GM12878 (cell line): ENCODE results near the gene ETV3L. TPM values are rescaled to one million over a fixed set of nuclear protein-coding genes. Genes with fewer than 3 reads are reported as not detected.

Experiments used
- ATAC-seq: fragments of 200-7000 bp; cut with Tn5 transposase; 3 replicates; pipeline ENCODE4 v1.9.1; 2020; ENCODE audit warnings: mild to moderate bottlenecking, moderate library complexity
- BruUV-seq: library from RNA; stranded (reverse); fragments of 400-500 nt; replicated peaks from 2 replicates; lab custom pipeline; 2021; lab: Mats Ljungman, UMichigan
- CTCF ChIA-PET: fragments of 300-600 bp; sonication (Branson Sonifier 250); formaldehyde crosslinking; extraction: SDS; loops from one replicate; lab custom pipeline; 2021; ENCODE audit warnings: inconsistent platforms; lab: Yijun Ruan, JAX
- POLR2A ChIA-PET: fragments of 350-600 bp; formaldehyde crosslinking; extraction: SDS; loops from one replicate; lab custom pipeline; 2021; ENCODE audit warnings: inconsistent platforms; lab: Charles Lee
- RAD21 ChIA-PET: fragments of 300-600 bp; sonication (Branson Sonifier 250); formaldehyde crosslinking; loops from one replicate; lab custom pipeline; 2023; ENCODE audit warnings: antibody characterized with exemption; ENCODE audit not compliant: unreplicated experiment; lab: Charles Lee
- SMC1A ChIA-PET: fragments of 300-600 bp; sonication (Branson Sonifier 250); formaldehyde crosslinking; loops from one replicate; lab custom pipeline; 2023; ENCODE audit not compliant: unreplicated experiment, uncharacterized antibody; lab: Charles Lee
- DNase-seq: peaks from one replicate; pipeline ENCODE4 v3.0.0-alpha.2; 2011; ENCODE audit warnings: low read depth, low spot score
- FAIRE-seq: peaks from 3 replicates; lab custom pipeline; 2011; peaks lifted over from hg19 to GRCh38; lab: Jason Lieb, UNC
- H2AFZ ChIP-seq: 2 replicates; pipeline ENCODE4 v1.6.0; 2011; ENCODE audit warnings: low read depth, low read length, control low read depth; ENCODE audit not compliant: control insufficient read depth
- H3K27ac ChIP-seq: 2 replicates; pipeline ENCODE4 v1.5.1; 2011; ENCODE audit warnings: control low read depth; ENCODE audit not compliant: control insufficient read depth, insufficient read depth
- H3K27me3 ChIP-seq, 2 experiments: replicated peaks in 1 of 2; 2 replicates each; pipeline versions ENCODE4 v1.6.0 to v1.6.1; 2011; ENCODE audit warnings: low read length in 1 of 2; ENCODE audit not compliant: control insufficient read depth in 2 of 2, insufficient read depth in 2 of 2
- H3K36me3 ChIP-seq, 2 experiments: 2 replicates each; pipeline ENCODE4 v1.5.1; 2011; ENCODE audit warnings: low read length in 1 of 2; ENCODE audit not compliant: control insufficient read depth in 2 of 2, insufficient read depth in 2 of 2
- H3K4me1 ChIP-seq: 2 replicates; pipeline ENCODE4 v1.6.1; 2011; ENCODE audit warnings: mild to moderate bottlenecking, low read length, moderate library complexity, mixed read lengths; ENCODE audit not compliant: control insufficient read depth, insufficient read depth
- H3K4me2 ChIP-seq: 2 replicates; pipeline ENCODE4 v1.6.0; 2011; ENCODE audit warnings: control low read depth; ENCODE audit not compliant: control insufficient read depth, insufficient read depth
- H3K4me3 ChIP-seq: fragments of 200-600 bp; sonication (generic); 2 replicates; pipeline ENCODE4 v1.5.1; 2016
- H3K79me2 ChIP-seq: 2 replicates; pipeline ENCODE4 v1.6.0; 2011; ENCODE audit warnings: low read length; ENCODE audit not compliant: control insufficient read depth, insufficient read depth
- H3K9ac ChIP-seq: 2 replicates; pipeline ENCODE4 v1.8.0; 2011; ENCODE audit warnings: low read length, control low read depth, mixed read lengths; ENCODE audit not compliant: control insufficient read depth, insufficient read depth
- H3K9me3 ChIP-seq: replicated peaks from 3 replicates; pipeline ENCODE4 v1.5.1; 2011; ENCODE audit warnings: mild to moderate bottlenecking, low read length; ENCODE audit not compliant: control insufficient read depth, insufficient read depth
- H4K20me1 ChIP-seq: 2 replicates; pipeline ENCODE4 v1.6.0; 2011; ENCODE audit not compliant: control insufficient read depth, insufficient read depth
- ETV6 ChIP-seq, 2 experiments: fragments of 450-650 bp in 1 of 2; IDR thresholded peaks in 1 of 2; conservative IDR thresholded peaks in 1 of 2; 2 replicates each; pipeline ENCODE4 v1.6.1; 2014; ENCODE audit warnings: antibody characterized with exemption in 1 of 2, borderline replicate concordance in 1 of 2, low read depth in 1 of 2, mild to moderate bottlenecking in 1 of 2, moderate library complexity in 1 of 2
- IRF4 ChIP-seq: IDR thresholded peaks from 2 replicates; pipeline ENCODE4 v1.6.1; 2011; ENCODE audit warnings: low read depth, low read length
- JUND ChIP-seq: IDR thresholded peaks from 2 replicates; pipeline ENCODE4 v1.6.1; 2012; ENCODE audit warnings: low read depth, mild to moderate bottlenecking, low read length, improper control_type of control experiment, moderate library complexity
- KDM1A ChIP-seq: fragments of 200-600 bp; sonication (generic); IDR thresholded peaks from 2 replicates; pipeline ENCODE4 v1.6.1; 2016; ENCODE audit warnings: borderline replicate concordance
- NBN ChIP-seq: fragments of 450-650 bp; IDR thresholded peaks from 2 replicates; pipeline ENCODE4 v1.6.1; 2016
- NFIC ChIP-seq: IDR thresholded peaks from 2 replicates; pipeline ENCODE4 v1.6.1; 2012; ENCODE audit warnings: low read depth, mild to moderate bottlenecking, inconsistent platforms, low read length, moderate library complexity
- NFYA ChIP-seq: IDR thresholded peaks from 2 replicates; pipeline ENCODE4 v1.6.1; 2011; ENCODE audit warnings: low read depth, mild to moderate bottlenecking, low read length, improper control_type of control experiment, borderline replicate concordance
- NR2C2 ChIP-seq: IDR thresholded peaks from 2 replicates; pipeline ENCODE4 v1.6.1; 2011; ENCODE audit warnings: borderline replicate concordance, low read depth; ENCODE audit not compliant: control insufficient read depth, insufficient read length
- PAX5 ChIP-seq: IDR thresholded peaks from 2 replicates; pipeline ENCODE4 v1.6.1; 2011; ENCODE audit warnings: low read depth, low read length, borderline replicate concordance
- POU2F2 ChIP-seq: IDR thresholded peaks from 3 replicates; pipeline ENCODE4 v1.6.1; 2011; ENCODE audit warnings: low read depth, mild to moderate bottlenecking, low read length, borderline replicate concordance
- SREBF1 ChIP-seq: IDR thresholded peaks from 2 replicates; pipeline ENCODE4 v1.6.1; 2012; ENCODE audit warnings: mild to moderate bottlenecking, low read length
- STAT3 ChIP-seq: IDR thresholded peaks from 2 replicates; pipeline ENCODE4 v1.6.1; 2011; ENCODE audit warnings: low read depth, low read length, improper control_type of control experiment
- SUZ12 ChIP-seq: fragments of 200-600 bp; sonication (generic); IDR thresholded peaks from one replicate; pipeline ENCODE4 v1.6.1; 2018; ENCODE audit warnings: antibody characterized with exemption, mild to moderate bottlenecking; ENCODE audit not compliant: unreplicated experiment
- WGBS: methylation state at CpG from one replicate; pipeline ENCODE4 v1.1.6; 2016; ENCODE audit warnings: low lambda C conversion rate; ENCODE audit not compliant: insufficient replicate concordance, insufficient coverage; ENCODE audit errors: missing lambda C conversion rate; 5-methylcytosine and 5-hydroxymethylcytosine counted together
- in situ Hi-C: fragments of 300-500 bp; cut with MboI; formaldehyde crosslinking; loops from 9 replicates; pipeline ENCODE4 v1.14.3; 2018; ENCODE audit warnings: mixed read lengths
- intact Hi-C: fragments of 100-400 bp; cut with micrococcal nuclease; formaldehyde crosslinking; loops from one replicate; pipeline ENCODE4 v1.14.2; 2022; ENCODE audit not compliant: unreplicated experiment
- polyA plus RNA-seq, 11 experiments: library from polyadenylated mRNA; depleted of rRNA in 4 of 11; unstranded in 6 of 11; stranded (reverse) in 5 of 11; fragments of >200 nt; fragmentation: Nextera tagmentation in 4 of 11; fragmentation: Illumina TruSeq in 1 of 11; extraction: Ambion mirVana in 4 of 11; extraction: Trizol in 1 of 11; gene quantifications; 1 replicate in 1 of 11; 2 replicates in 10 of 11; pipeline versions ENCODE4 v1.2.1 to v1.2.3, GENCODE V29; 2011 to 2016; ENCODE audit warnings: inconsistent platforms in 2 of 11, missing spikeins in 2 of 11, low read depth in 1 of 11
- total RNA-seq, 4 experiments: library from RNA; depleted of rRNA in 3 of 4; stranded (reverse); fragments of >200 nt in 3 of 4; fragmentation: Illumina TruSeq in 1 of 4; extraction: Trizol in 1 of 4; gene quantifications; 2 replicates each; pipeline versions ENCODE4 v1.2.1 to v1.2.3, GENCODE V29; 2013 to 2021
- TF ChIP-seq, protein P1 (sequence below): IDR thresholded peaks from 2 replicates; pipeline ENCODE4 v1.6.1; 2011; ENCODE audit warnings: mild to moderate bottlenecking, low read depth, low read length, moderate library complexity; ENCODE audit not compliant: insufficient replicate concordance
- TF ChIP-seq, protein P2 (sequence below): IDR thresholded peaks from 2 replicates; pipeline ENCODE4 v1.6.1; 2011; ENCODE audit warnings: low read depth, low read length, improper control_type of control experiment, borderline replicate concordance
- TF ChIP-seq, protein P3 (sequence below): IDR thresholded peaks from 2 replicates; pipeline ENCODE4 v1.6.1; 2011; ENCODE audit warnings: borderline replicate concordance, low read depth, mild to moderate bottlenecking, moderate library complexity, low read length; ENCODE audit not compliant: insufficient read depth, poor library complexity, severe bottlenecking
- TF ChIP-seq, protein P4 (sequence below): IDR thresholded peaks from 2 replicates; pipeline ENCODE4 v1.6.1; 2011; ENCODE audit warnings: low read depth, mild to moderate bottlenecking, low read length, moderate library complexity, borderline replicate concordance; ENCODE audit errors: extremely low read depth

ETV3L gene
- total and polyA plus RNA-seq, 10 of the 15 experiments (the other 5 are each of a cell fraction or from before 2014, with no cell fraction given) = 0.03 to 1.3 (median 0.44) TPM

DNA sequence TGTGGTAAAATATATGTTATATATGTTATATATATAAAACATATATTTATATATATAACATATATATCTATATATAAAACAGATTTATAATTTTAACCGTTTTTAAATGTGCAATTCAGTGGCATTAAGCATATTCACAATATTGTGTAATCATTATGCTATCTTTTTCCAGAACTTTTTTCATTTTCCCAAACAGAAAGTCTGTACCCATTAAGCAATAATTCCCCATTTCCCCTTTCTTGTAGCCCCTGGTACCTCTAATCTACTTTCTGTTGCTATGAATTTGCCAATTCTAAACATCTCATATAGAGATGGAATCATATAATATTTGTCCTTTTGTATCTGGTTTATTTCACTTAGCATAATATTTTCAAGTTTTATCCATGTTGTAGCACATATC is 43.3 kb downstream of the ETV3L start:
- CTCF ChIA-PET = no interaction called here
- no peak for FAIRE-seq

More for the DNA sequence above, 43.3 kb downstream of the ETV3L start:
- Histone ChIP-seq H2AFZ (no peak overlapping the region), H3K9me3 (no peaks in the 10 kb centered on the region; the same call in 2 of the 3 replicates), H3K4me2 (no peak overlapping the region), H3K36me3 (no peaks in the 10 kb centered on the region), H3K9ac (no peak overlapping the region), H3K4me3 (no peak overlapping the region), H3K27ac (no peak overlapping the region), H3K27me3 (no peaks in the 10 kb centered on the region), H3K79me2 (no peaks in the 10 kb centered on the region), H3K4me1 (no peaks in the 10 kb centered on the region), H4K20me1 (no peaks in the 10 kb centered on the region)
- DNase-seq (no peak), ATAC-seq (no peak)
- RAD21 ChIA-PET = no interaction called here
- in situ Hi-C loops (no loop called here), intact Hi-C loops (no loop called here)
- no TSS peak for BruUV-seq
- POLR2A ChIA-PET = no interaction called here
- SMC1A ChIA-PET = no interaction called here
- TF ChIP-seq, protein P1, sequence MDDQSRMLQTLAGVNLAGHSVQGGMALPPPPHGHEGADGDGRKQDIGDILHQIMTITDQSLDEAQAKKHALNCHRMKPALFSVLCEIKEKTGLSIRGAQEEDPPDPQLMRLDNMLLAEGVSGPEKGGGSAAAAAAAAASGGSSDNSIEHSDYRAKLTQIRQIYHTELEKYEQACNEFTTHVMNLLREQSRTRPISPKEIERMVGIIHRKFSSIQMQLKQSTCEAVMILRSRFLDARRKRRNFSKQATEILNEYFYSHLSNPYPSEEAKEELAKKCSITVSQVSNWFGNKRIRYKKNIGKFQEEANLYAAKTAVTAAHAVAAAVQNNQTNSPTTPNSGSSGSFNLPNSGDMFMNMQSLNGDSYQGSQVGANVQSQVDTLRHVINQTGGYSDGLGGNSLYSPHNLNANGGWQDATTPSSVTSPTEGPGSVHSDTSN = no peak
- TF ChIP-seq PAX5 = no peak
- TF ChIP-seq STAT3 = no peak
- no peak for TF ChIP-seq KDM1A
- TF ChIP-seq, protein P2, sequence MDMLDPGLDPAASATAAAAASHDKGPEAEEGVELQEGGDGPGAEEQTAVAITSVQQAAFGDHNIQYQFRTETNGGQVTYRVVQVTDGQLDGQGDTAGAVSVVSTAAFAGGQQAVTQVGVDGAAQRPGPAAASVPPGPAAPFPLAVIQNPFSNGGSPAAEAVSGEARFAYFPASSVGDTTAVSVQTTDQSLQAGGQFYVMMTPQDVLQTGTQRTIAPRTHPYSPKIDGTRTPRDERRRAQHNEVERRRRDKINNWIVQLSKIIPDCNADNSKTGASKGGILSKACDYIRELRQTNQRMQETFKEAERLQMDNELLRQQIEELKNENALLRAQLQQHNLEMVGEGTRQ = no peak
- TF ChIP-seq NFYA = no peak
- no peak for TF ChIP-seq IRF4
- no peak for TF ChIP-seq NFIC
- TF ChIP-seq SUZ12 = no peak
- no peak for TF ChIP-seq POU2F2
- TF ChIP-seq NR2C2 = no peak
- TF ChIP-seq, protein P3, sequence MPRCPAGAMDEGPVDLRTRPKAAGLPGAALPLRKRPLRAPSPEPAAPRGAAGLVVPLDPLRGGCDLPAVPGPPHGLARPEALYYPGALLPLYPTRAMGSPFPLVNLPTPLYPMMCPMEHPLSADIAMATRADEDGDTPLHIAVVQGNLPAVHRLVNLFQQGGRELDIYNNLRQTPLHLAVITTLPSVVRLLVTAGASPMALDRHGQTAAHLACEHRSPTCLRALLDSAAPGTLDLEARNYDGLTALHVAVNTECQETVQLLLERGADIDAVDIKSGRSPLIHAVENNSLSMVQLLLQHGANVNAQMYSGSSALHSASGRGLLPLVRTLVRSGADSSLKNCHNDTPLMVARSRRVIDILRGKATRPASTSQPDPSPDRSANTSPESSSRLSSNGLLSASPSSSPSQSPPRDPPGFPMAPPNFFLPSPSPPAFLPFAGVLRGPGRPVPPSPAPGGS = no peak
- TF ChIP-seq ETV6 (conservative IDR thresholded peaks at IDR 0.05 in 1 of 2, IDR thresholded peaks at IDR 0.05 in 1 of 2; ENCODE audit: borderline replicate concordance in 1 of 2, low read depth in 1 of 2) = no peak
- TF ChIP-seq JUND = no peak
- TF ChIP-seq, protein P4, sequence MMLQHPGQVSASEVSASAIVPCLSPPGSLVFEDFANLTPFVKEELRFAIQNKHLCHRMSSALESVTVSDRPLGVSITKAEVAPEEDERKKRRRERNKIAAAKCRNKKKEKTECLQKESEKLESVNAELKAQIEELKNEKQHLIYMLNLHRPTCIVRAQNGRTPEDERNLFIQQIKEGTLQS = no peak
- TF ChIP-seq SREBF1 = no peak
- no peak for TF ChIP-seq NBN
- WGBS = 3% methylated on average over 1 of the region's 1 CpG
